IMR-90 (cell line): ENCODE results near the gene LPCAT2. TPM values are rescaled to one million over a fixed set of nuclear protein-coding genes. Genes with fewer than 3 reads are reported as not detected.

Experiments used
- ATAC-seq: fragments of 200-7000 bp; cut with Tn5 transposase; 2 replicates; pipeline ENCODE4 v1.9.1; 2020; ENCODE audit warnings: low read depth, mild to moderate bottlenecking, moderate library complexity
- BruUV-seq: library from RNA; stranded (reverse); fragments of 400-500 nt; replicated peaks from 2 replicates; lab custom pipeline; 2021; lab: Mats Ljungman, UMichigan
- CTCF ChIA-PET: fragments of 300-600 bp; formaldehyde crosslinking; extraction: SDS; loops from one replicate; lab custom pipeline; 2021; ENCODE audit warnings: antibody characterized with exemption; lab: Yijun Ruan, JAX
- POLR2A ChIA-PET: fragments of 300-600 bp; sonication (Branson Sonifier 250); formaldehyde crosslinking; loops from one replicate; lab custom pipeline; 2022; ENCODE audit warnings: antibody characterized with exemption; ENCODE audit not compliant: unreplicated experiment; lab: Charles Lee
- DNase-seq: peaks from one replicate; pipeline ENCODE4 v3.0.0; 2013
- H2AFZ ChIP-seq: replicated peaks from 2 replicates; pipeline ENCODE3; 2013; ENCODE audit warnings: low read length, mild to moderate bottlenecking; ENCODE audit not compliant: poor library complexity
- H2AK5ac ChIP-seq: 2 replicates; pipeline ENCODE4 v1.6.1; 2013; ENCODE audit warnings: low read depth, low read length, inconsistent platforms
- H2AK9ac ChIP-seq: replicated peaks from 2 replicates; pipeline ENCODE3; 2013; ENCODE audit warnings: mild to moderate bottlenecking, low read depth, low read length, moderate library complexity; ENCODE audit not compliant: poor library complexity
- H2BK120ac ChIP-seq: 2 replicates; pipeline ENCODE4 v1.6.1; 2013; ENCODE audit warnings: low read depth, low read length, inconsistent platforms
- H2BK15ac ChIP-seq: 3 replicates; pipeline ENCODE4 v1.6.1; 2013; ENCODE audit warnings: low read depth, low read length, inconsistent platforms
- H2BK20ac ChIP-seq: 2 replicates; pipeline ENCODE4 v1.6.1; 2013; ENCODE audit warnings: low read depth, mild to moderate bottlenecking, inconsistent platforms, low read length, moderate library complexity
- H2BK5ac ChIP-seq: 2 replicates; pipeline ENCODE4 v1.6.1; 2013; ENCODE audit warnings: mild to moderate bottlenecking, low read depth, low read length, inconsistent platforms; ENCODE audit not compliant: poor library complexity, severe bottlenecking
- H3K14ac ChIP-seq: replicated peaks from 2 replicates; pipeline ENCODE4 v1.6.1; 2013; ENCODE audit warnings: low read depth, low read length, inconsistent platforms
- H3K18ac ChIP-seq: 2 replicates; pipeline ENCODE4 v1.6.1; 2013; ENCODE audit warnings: low read depth, low read length, control low read depth
- H3K23ac ChIP-seq: 2 replicates; pipeline ENCODE4 v1.6.1; 2013; ENCODE audit warnings: low read depth, low read length, inconsistent platforms
- H3K27ac ChIP-seq: 2 replicates; pipeline ENCODE4 v1.5.1; 2013; ENCODE audit warnings: mild to moderate bottlenecking, control low read depth, low read length; ENCODE audit not compliant: insufficient read depth
- H3K27me3 ChIP-seq: 2 replicates; pipeline ENCODE4 v1.6.1; 2013; ENCODE audit warnings: low read length; ENCODE audit not compliant: control insufficient read depth, insufficient read depth
- H3K36me3 ChIP-seq: 2 replicates; pipeline ENCODE4 v1.6.1; 2013; ENCODE audit warnings: low read length, mixed read lengths; ENCODE audit not compliant: control insufficient read depth, insufficient read depth
- H3K4ac ChIP-seq: 2 replicates; pipeline ENCODE4 v1.6.1; 2013; ENCODE audit warnings: low read depth, low read length, inconsistent platforms
- H3K4me1 ChIP-seq: 2 replicates; pipeline ENCODE4 v1.6.1; 2013; ENCODE audit warnings: low read length, mixed read lengths; ENCODE audit not compliant: control insufficient read depth, insufficient read depth
- H3K4me2 ChIP-seq: 2 replicates; pipeline ENCODE4 v1.6.1; 2013; ENCODE audit warnings: low read depth, mild to moderate bottlenecking, control low read depth, low read length, moderate library complexity
- H3K4me3 ChIP-seq: 2 replicates; pipeline ENCODE4 v1.5.1; 2013; ENCODE audit warnings: low read depth, mild to moderate bottlenecking, control low read depth, low read length, moderate library complexity; ENCODE audit not compliant: insufficient read depth
- H3K56ac ChIP-seq: 2 replicates; pipeline ENCODE4 v1.6.1; 2013; ENCODE audit warnings: low read length, inconsistent platforms; ENCODE audit not compliant: insufficient read depth; ENCODE audit errors: extremely low read depth
- H3K79me1 ChIP-seq, 2 experiments: 2 replicates each; pipeline ENCODE4 v1.6.1; 2013; ENCODE audit warnings: low read length in 2 of 2, inconsistent platforms in 1 of 2, low read depth in 1 of 2
- H3K9ac ChIP-seq: 2 replicates; pipeline ENCODE4 v1.6.1; 2013; ENCODE audit warnings: low read depth, low read length, control low read depth
- H3K9me1 ChIP-seq: 2 replicates; pipeline ENCODE4 v1.6.1; 2013; ENCODE audit warnings: low read length, inconsistent platforms; ENCODE audit not compliant: insufficient read depth
- H3K9me3 ChIP-seq: 2 replicates; pipeline ENCODE4 v1.6.1; 2013; ENCODE audit warnings: low read length; ENCODE audit not compliant: control insufficient read depth, insufficient read depth
- H4K20me1 ChIP-seq: 2 replicates; pipeline ENCODE4 v1.6.1; 2013; ENCODE audit warnings: low read length, inconsistent platforms; ENCODE audit not compliant: insufficient read depth
- H4K5ac ChIP-seq: 2 replicates; pipeline ENCODE4 v1.6.1; 2013; ENCODE audit warnings: mild to moderate bottlenecking, low read depth, low read length, control low read depth
- H4K8ac ChIP-seq, 2 experiments: 2 replicates each; pipeline ENCODE4 v1.6.1; 2013; ENCODE audit warnings: low read depth in 2 of 2, low read length in 2 of 2, control low read depth in 1 of 2, inconsistent platforms in 1 of 2
- H4K91ac ChIP-seq: 2 replicates; pipeline ENCODE4 v1.6.1; 2013; ENCODE audit warnings: low read depth, low read length, inconsistent platforms; ENCODE audit not compliant: insufficient read depth
- BHLHE40 ChIP-seq: fragments of 150-350 bp; IDR thresholded peaks from 2 replicates; pipeline ENCODE4 v1.6.1; 2016; ENCODE audit warnings: mild to moderate bottlenecking, low read depth, low read length
- CEBPB ChIP-seq: IDR thresholded peaks from 2 replicates; pipeline ENCODE4 v1.6.1; 2012; ENCODE audit warnings: low read depth, low read length, improper control_type of control experiment
- CHD1 ChIP-seq: IDR thresholded peaks from 2 replicates; pipeline ENCODE4 v1.6.1; 2012; ENCODE audit warnings: low read depth, low read length, improper control_type of control experiment
- MAFK ChIP-seq: IDR thresholded peaks from 2 replicates; pipeline ENCODE4 v1.6.1; 2012; ENCODE audit warnings: low read depth, low read length, improper control_type of control experiment
- MXI1 ChIP-seq: IDR thresholded peaks from 2 replicates; pipeline ENCODE4 v1.6.1; 2012; ENCODE audit warnings: low read depth, mild to moderate bottlenecking, low read length, moderate library complexity, borderline replicate concordance
- NFE2L2 ChIP-seq: fragments of 150-350 bp; IDR thresholded peaks from 2 replicates; pipeline ENCODE4 v1.6.1; 2016; ENCODE audit warnings: low read depth, mild to moderate bottlenecking, low read length
- POLR2A ChIP-seq: IDR thresholded peaks from 2 replicates; pipeline ENCODE4 v1.6.1; 2012; ENCODE audit warnings: mild to moderate bottlenecking, low read depth, low read length
- RAD21 ChIP-seq: IDR thresholded peaks from 2 replicates; pipeline ENCODE4 v1.6.1; 2012; ENCODE audit warnings: low read length, improper control_type of control experiment
- RCOR1 ChIP-seq: IDR thresholded peaks from 2 replicates; pipeline ENCODE4 v1.6.1; 2012; ENCODE audit warnings: mild to moderate bottlenecking, low read length, improper control_type of control experiment; ENCODE audit not compliant: insufficient replicate concordance
- RFX5 ChIP-seq: IDR thresholded peaks from 2 replicates; pipeline ENCODE4 v1.8.0; 2012; ENCODE audit warnings: low read depth, mild to moderate bottlenecking, low read length, moderate library complexity
- SMC3 ChIP-seq: fragments of 150-350 bp; IDR thresholded peaks from 2 replicates; pipeline ENCODE4 v1.6.1; 2016; ENCODE audit warnings: low read depth, mild to moderate bottlenecking, antibody characterized with exemption, low read length, moderate library complexity
- WGBS, 2 experiments: methylation state at CpG; one replicate each; pipeline versions ENCODE4 v1.1.5 to v1.1.7; 2013; ENCODE audit warnings: missing lambda C conversion rate in 2 of 2; ENCODE audit not compliant: insufficient read length in 1 of 2; ENCODE audit errors: extremely low coverage in 2 of 2; 5-methylcytosine and 5-hydroxymethylcytosine counted together
- dilution Hi-C: fragments of 300-500 bp; cut with HindIII; formaldehyde crosslinking; loops from one replicate; pipeline ENCODE4 v1.14.3; 2018; ENCODE audit warnings: low sequenced_read_pairs; ENCODE audit not compliant: unreplicated experiment
- in situ Hi-C: fragments of 300-500 bp; cut with MboI; formaldehyde crosslinking; loops from 3 replicates; pipeline ENCODE4 v1.14.3; 2019; ENCODE audit warnings: low sequenced_read_pairs, inconsistent platforms, mixed read lengths
- intact Hi-C: fragments of 100-400 bp; cut with micrococcal nuclease; formaldehyde crosslinking; loops from 2 replicates; pipeline ENCODE4 v1.10.0; 2022
- polyA plus RNA-seq, 3 experiments: library from polyadenylated mRNA; depleted of rRNA; stranded (reverse); fragments of >200 nt; gene quantifications; 2 replicates each; pipeline ENCODE4 v1.2.3, GENCODE V29; 2012; ENCODE audit warnings: low replicate concordance in 1 of 3
- total RNA-seq: library from RNA; depleted of rRNA; stranded (reverse); fragments of >200 nt; gene quantifications from 2 replicates; pipeline ENCODE4 v1.2.3, GENCODE V29; 2012
- TF ChIP-seq, protein P1 (sequence below): fragments of 150-350 bp; IDR thresholded peaks from 2 replicates; pipeline ENCODE4 v1.6.1; 2016; ENCODE audit warnings: low read depth, mild to moderate bottlenecking, low read length, moderate library complexity, borderline replicate concordance
- TF ChIP-seq, protein P2 (sequence below): conservative IDR thresholded peaks from 2 replicates; pipeline ENCODE4 v1.5.1; 2012; ENCODE audit warnings: mild to moderate bottlenecking, low read depth, low read length, improper control_type of control experiment
- TF ChIP-seq, protein P3 (sequence below): fragments of 150-350 bp; IDR thresholded peaks from 2 replicates; pipeline ENCODE4 v1.6.1; 2017; ENCODE audit warnings: mild to moderate bottlenecking, antibody characterized with exemption, low read length, low read depth

LPCAT2 gene
- total and polyA plus RNA-seq, 2 of the 4 experiments (the other 2 are of a cell fraction): 8.6 to 8.7 TPM

DNA sequence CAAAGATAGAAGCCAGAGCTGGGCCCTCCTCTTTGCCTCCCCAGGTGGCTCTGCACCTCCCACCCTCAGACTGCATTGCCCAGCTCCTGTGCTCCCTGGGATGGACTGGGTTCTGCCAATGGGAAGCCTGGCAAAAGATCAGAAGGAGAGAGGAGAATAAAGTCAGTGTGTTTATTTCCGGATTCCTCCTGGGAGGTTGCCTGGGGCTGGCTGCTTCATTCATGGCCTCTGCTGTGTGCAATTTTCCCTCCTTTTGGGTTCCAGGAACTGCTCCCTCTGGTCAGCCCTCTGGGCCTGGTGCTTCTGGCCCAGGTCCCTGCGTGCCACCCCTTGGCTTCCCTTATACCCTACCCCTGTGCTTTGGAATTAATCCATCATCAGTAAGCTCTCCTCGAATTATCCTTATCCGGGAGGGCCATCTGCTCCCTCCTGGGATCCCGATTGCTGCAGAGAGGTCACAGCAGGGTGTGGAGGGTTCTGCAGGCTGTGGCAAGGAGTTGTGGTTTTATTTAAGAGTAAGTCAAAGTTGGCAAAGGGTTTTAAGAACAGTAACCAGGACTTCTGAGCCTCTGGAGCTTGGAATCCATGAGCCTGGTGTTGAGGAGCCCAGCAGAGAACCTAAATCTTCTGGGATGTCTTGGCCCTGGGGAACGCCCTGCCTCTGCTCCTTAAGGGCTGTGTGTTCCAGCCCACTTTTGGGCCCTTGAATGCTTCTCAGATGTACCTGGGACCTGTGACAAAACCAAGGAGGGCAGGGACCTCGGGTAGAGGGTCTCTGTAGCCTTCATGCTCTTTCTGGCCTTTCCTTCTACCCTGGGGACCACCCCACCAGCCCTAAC, 38.1 kb upstream of the LPCAT2 start:
- peak overlapping the region; percentile 89 for H2AK9ac ChIP-seq
- peak overlapping the region; percentile 84 for H2BK20ac ChIP-seq
- intact Hi-C loops: no loop called here
- H3K18ac ChIP-seq: peak overlapping the region; percentile 65
- H2AFZ ChIP-seq: peak overlapping the region; percentile 38
- CTCF ChIA-PET: interaction anchor here (0.6 to 1.0 kb wide), 2 partner anchors 1130 to 1920 kb away, joined by 3 read pairs; no protein-coding TSS in a partner anchor
- no peaks in the 10 kb centered on the region for H3K36me3 ChIP-seq
- peak overlapping the region; percentile 22 for H3K4me2 ChIP-seq
- dilution Hi-C loops: no loop called here
- no peaks in the 10 kb centered on the region for H4K20me1 ChIP-seq
- H3K9me3 ChIP-seq: no peaks in the 10 kb centered on the region
- ATAC-seq (peak; percentile 43), DNase-seq (no peak)
- H2BK15ac ChIP-seq: peak overlapping the region; percentile 91
- peak overlapping the region; percentile 22; the same call in 1 of the 2 replicates for H3K56ac ChIP-seq
- POLR2A ChIA-PET: no interaction called here
- H3K9me1 ChIP-seq: peaks cover 8% of the 10 kb centered on the region; the same call in 1 of the 2 replicates
- in situ Hi-C loops: loop anchor here (25.0 kb wide), 1 partner anchor 842 kb away; no protein-coding TSS in a partner anchor
- no TSS peak for BruUV-seq
- peak overlapping the region; percentile 27 for H4K5ac ChIP-seq
- H3K27me3 ChIP-seq: no peaks in the 10 kb centered on the region
- H3K4ac ChIP-seq: peak overlapping the region; percentile 48
- H2AK5ac ChIP-seq: peak overlapping the region; percentile 76
- H3K23ac ChIP-seq: peak overlapping the region; percentile 51; the same call in 1 of the 2 replicates
- H3K4me3 ChIP-seq: no peak overlapping the region
- peak overlapping the region; percentile 36 for H3K14ac ChIP-seq
- peak overlapping the region; percentile 75 for H4K91ac ChIP-seq
- H2BK120ac ChIP-seq: peak overlapping the region; percentile 89
- no peaks in the 10 kb centered on the region for H3K79me1 ChIP-seq
- peak overlapping the region; percentile 41 to 92; a peak in 3 of 4 replicates for H4K8ac ChIP-seq
- peak overlapping the region; percentile 72 for H2BK5ac ChIP-seq
- peaks cover 18% of the 10 kb centered on the region for H3K4me1 ChIP-seq
- no peak overlapping the region for H3K9ac ChIP-seq
- H3K27ac ChIP-seq: peak overlapping the region; percentile 71
- no CpG with 5 or more reads among the region's 7 CpGs for WGBS, 2 experiments
- TF ChIP-seq, protein P1, sequence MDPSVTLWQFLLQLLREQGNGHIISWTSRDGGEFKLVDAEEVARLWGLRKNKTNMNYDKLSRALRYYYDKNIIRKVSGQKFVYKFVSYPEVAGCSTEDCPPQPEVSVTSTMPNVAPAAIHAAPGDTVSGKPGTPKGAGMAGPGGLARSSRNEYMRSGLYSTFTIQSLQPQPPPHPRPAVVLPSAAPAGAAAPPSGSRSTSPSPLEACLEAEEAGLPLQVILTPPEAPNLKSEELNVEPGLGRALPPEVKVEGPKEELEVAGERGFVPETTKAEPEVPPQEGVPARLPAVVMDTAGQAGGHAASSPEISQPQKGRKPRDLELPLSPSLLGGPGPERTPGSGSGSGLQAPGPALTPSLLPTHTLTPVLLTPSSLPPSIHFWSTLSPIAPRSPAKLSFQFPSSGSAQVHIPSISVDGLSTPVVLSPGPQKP: no peak
- TF ChIP-seq POLR2A: no peak
- no peak for TF ChIP-seq CEBPB
- TF ChIP-seq BHLHE40: no peak
- TF ChIP-seq, protein P2, sequence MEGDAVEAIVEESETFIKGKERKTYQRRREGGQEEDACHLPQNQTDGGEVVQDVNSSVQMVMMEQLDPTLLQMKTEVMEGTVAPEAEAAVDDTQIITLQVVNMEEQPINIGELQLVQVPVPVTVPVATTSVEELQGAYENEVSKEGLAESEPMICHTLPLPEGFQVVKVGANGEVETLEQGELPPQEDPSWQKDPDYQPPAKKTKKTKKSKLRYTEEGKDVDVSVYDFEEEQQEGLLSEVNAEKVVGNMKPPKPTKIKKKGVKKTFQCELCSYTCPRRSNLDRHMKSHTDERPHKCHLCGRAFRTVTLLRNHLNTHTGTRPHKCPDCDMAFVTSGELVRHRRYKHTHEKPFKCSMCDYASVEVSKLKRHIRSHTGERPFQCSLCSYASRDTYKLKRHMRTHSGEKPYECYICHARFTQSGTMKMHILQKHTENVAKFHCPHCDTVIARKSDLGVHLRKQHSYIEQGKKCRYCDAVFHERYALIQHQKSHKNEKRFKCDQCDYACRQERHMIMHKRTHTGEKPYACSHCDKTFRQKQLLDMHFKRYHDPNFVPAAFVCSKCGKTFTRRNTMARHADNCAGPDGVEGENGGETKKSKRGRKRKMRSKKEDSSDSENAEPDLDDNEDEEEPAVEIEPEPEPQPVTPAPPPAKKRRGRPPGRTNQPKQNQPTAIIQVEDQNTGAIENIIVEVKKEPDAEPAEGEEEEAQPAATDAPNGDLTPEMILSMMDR: no peak
- no peak for TF ChIP-seq CHD1
- no peak for TF ChIP-seq RCOR1
- TF ChIP-seq, protein P3, sequence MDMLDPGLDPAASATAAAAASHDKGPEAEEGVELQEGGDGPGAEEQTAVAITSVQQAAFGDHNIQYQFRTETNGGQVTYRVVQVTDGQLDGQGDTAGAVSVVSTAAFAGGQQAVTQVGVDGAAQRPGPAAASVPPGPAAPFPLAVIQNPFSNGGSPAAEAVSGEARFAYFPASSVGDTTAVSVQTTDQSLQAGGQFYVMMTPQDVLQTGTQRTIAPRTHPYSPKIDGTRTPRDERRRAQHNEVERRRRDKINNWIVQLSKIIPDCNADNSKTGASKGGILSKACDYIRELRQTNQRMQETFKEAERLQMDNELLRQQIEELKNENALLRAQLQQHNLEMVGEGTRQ: no peak
- TF ChIP-seq RFX5: no peak
- TF ChIP-seq MXI1: no peak
- TF ChIP-seq SMC3: no peak
- no peak for TF ChIP-seq RAD21
- no peak for TF ChIP-seq NFE2L2
- no peak for TF ChIP-seq MAFK
